K562 (cell line): Measurements from ENCODE around the gene RHEBL1. TPM values are rescaled to one million over a fixed set of nuclear protein-coding genes. Genes with fewer than 3 reads are reported as not detected.

Experiments used
- ATF7 ChIP-seq: fragments of 450-650 bp; IDR thresholded peaks from 2 replicates; pipeline ENCODE4 v1.7.1; 2014; ENCODE audit warnings: mild to moderate bottlenecking, moderate library complexity
- CAMTA2 ChIP-seq: fragments of 250-450 bp; sonication (Bioruptor Pico); conservative IDR thresholded peaks from 2 replicates; pipeline ENCODE4 v1.5.1; 2022
- CBFB ChIP-seq: sonication (generic); formaldehyde crosslinking; IDR thresholded peaks from 2 replicates; pipeline ENCODE4 v1.4.0; 2020; ENCODE audit warnings: mild to moderate bottlenecking, missing genetic modification reagents
- MAZ ChIP-seq, 2 experiments: fragments of 450-650 bp in 1 of 2; sonication (generic) in 1 of 2; formaldehyde crosslinking; IDR thresholded peaks in 1 of 2; conservative IDR thresholded peaks in 1 of 2; 2 replicates each; pipeline versions ENCODE4 v1.4.0 to v1.5.0; 2020; ENCODE audit warnings: mild to moderate bottlenecking in 1 of 2, missing genetic modification reagents in 1 of 2
- TEAD1 ChIP-seq, 2 experiments: fragments of 450-650 bp in 1 of 2; sonication (generic) in 1 of 2; formaldehyde crosslinking; IDR thresholded peaks; 2 replicates each; pipeline versions ENCODE4 v1.4.0 to v1.8.0; 2020 to 2022; ENCODE audit warnings: mild to moderate bottlenecking in 2 of 2, missing genetic modification reagents in 1 of 2
- XRCC5 ChIP-seq: fragments of 200-400 bp; formaldehyde crosslinking; IDR thresholded peaks from 2 replicates; pipeline ENCODE4 v1.6.1; 2017; ENCODE audit warnings: low read depth, mild to moderate bottlenecking, low read length
- ZNF175 ChIP-seq: fragments of 200-800 bp; sonication (Bioruptor generic); IDR thresholded peaks from 2 replicates; pipeline ENCODE4 v1.6.1; 2016; ENCODE audit warnings: low read depth, mild to moderate bottlenecking, missing genetic modification characterization, missing compliant biosample characterization
- ZNF212 ChIP-seq: fragments of 450-650 bp; formaldehyde crosslinking; IDR thresholded peaks from 2 replicates; pipeline ENCODE4 v1.4.0; 2020; ENCODE audit warnings: mild to moderate bottlenecking
- polyA plus RNA-seq, 8 experiments: library from polyadenylated mRNA; depleted of rRNA in 4 of 8; stranded (reverse) in 5 of 8; unstranded in 3 of 8; fragments of >200 nt; fragmentation: Nextera tagmentation in 2 of 8; fragmentation: Illumina TruSeq in 1 of 8; extraction: Ambion mirVana in 2 of 8; extraction: Trizol in 1 of 8; gene quantifications; 2 replicates each; pipeline versions ENCODE4 v1.2.1 to v1.2.3, GENCODE V29; 2011 to 2014; ENCODE audit warnings: inconsistent platforms in 1 of 8, missing spikeins in 1 of 8
- total RNA-seq, 7 experiments: library from RNA; depleted of rRNA in 6 of 7; stranded (reverse); fragments of >200 nt in 6 of 7; fragmentation: Illumina TruSeq in 2 of 7; extraction: Trizol in 2 of 7; gene quantifications; 2 replicates each; pipeline versions ENCODE4 v1.2.1 to v1.2.3, GENCODE V29; 2011 to 2021; ENCODE audit warnings: low replicate concordance in 1 of 7
- TF ChIP-seq, protein P1 (sequence below): fragments of 450-650 bp; formaldehyde crosslinking; IDR thresholded peaks from 2 replicates; pipeline ENCODE4 v1.4.0; 2020; ENCODE audit warnings: mild to moderate bottlenecking, moderate library complexity
- TF ChIP-seq, protein P2 (sequence below): IDR thresholded peaks from 2 replicates; pipeline ENCODE4 v1.6.1; 2011; ENCODE audit warnings: borderline replicate concordance, low read depth, mild to moderate bottlenecking, moderate library complexity, low read length; ENCODE audit not compliant: insufficient read depth, poor library complexity, severe bottlenecking
- TF ChIP-seq, protein P3 (sequence below), 3 experiments: fragments of 200-800 bp in 1 of 3; fragments of 250-450 bp in 1 of 3; fragments of 450-650 bp in 1 of 3; sonication (Bioruptor Pico) in 1 of 3; sonication (Bioruptor generic) in 1 of 3; formaldehyde crosslinking in 1 of 3; IDR thresholded peaks; 2 replicates each; pipeline versions ENCODE4 v1.6.1 to v1.8.0; 2016 to 2022; ENCODE audit warnings: mild to moderate bottlenecking in 2 of 3, missing genetic modification characterization in 2 of 3, missing compliant biosample characterization in 1 of 3, moderate library complexity in 1 of 3
- TF ChIP-seq, protein P4 (sequence below): fragments of 450-650 bp; IDR thresholded peaks from 2 replicates; pipeline ENCODE4 v1.6.1; 2018; ENCODE audit not compliant: partially characterized antibody
- TF ChIP-seq, protein P5 (sequence below): sonication (generic); formaldehyde crosslinking; IDR thresholded peaks from 2 replicates; pipeline ENCODE4 v1.8.0; 2022; ENCODE audit warnings: mild to moderate bottlenecking, missing genetic modification reagents

The RHEBL1 gene
- total and polyA plus RNA-seq, 9 of the 15 experiments (the other 6 are each of a cell fraction or from before 2014, with no cell fraction given): 4.3 to 36.1 (median 8.2) TPM

DNA sequence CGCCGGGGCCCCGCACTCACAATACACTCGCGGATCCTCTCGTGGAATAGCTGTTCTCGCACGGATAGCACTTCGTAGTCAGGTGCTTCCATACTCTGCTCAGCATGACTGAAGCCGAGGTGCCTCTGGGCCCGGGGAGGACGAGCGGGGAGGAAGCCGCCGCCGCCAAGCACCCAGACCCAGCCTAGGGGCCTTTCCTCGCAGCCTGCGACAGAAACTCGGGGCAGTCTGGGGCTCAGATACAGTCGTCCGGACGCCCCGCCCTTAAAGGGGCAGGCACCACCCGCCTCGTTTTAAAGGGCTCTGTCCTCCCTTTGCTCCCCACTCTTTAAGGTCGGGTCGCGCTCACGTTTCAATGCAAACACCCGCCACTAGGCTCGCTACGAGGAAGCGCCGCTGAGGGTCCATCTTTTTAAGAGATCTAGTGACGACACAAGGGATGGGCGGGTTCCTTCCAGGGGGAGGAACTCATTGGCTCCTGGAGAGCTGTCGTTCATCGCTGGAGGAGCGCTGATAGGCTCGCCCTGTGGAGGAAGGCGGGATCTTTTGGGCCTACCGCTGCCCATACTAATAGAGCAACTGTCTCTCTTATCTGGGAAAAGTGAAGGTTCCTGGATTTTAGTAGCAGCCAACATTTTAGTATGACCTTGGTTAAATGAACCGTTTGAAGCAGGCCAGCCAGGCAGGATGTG is 40.8 kb upstream of the RHEBL1 start, which contains the start of gene LMBR1L (continued):
- TF ChIP-seq XRCC5: 0 out of 2 replicates have a peak, but pooled peaks have one; percentile 66
- no peak for TF ChIP-seq ZNF175 (CRISPR knock-in tag)
- TF ChIP-seq ZNF212 (CRISPR knock-in tag): no peak
- TF ChIP-seq CAMTA2: no peak
- TF ChIP-seq, protein P1, sequence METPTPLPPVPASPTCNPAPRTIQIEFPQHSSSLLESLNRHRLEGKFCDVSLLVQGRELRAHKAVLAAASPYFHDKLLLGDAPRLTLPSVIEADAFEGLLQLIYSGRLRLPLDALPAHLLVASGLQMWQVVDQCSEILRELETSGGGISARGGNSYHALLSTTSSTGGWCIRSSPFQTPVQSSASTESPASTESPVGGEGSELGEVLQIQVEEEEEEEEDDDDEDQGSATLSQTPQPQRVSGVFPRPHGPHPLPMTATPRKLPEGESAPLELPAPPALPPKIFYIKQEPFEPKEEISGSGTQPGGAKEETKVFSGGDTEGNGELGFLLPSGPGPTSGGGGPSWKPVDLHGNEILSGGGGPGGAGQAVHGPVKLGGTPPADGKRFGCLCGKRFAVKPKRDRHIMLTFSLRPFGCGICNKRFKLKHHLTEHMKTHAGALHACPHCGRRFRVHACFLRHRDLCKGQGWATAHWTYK (CRISPR knock-in tag): 0 out of 2 replicates have a peak, but pooled peaks have one; percentile 49
- TF ChIP-seq, protein P2, sequence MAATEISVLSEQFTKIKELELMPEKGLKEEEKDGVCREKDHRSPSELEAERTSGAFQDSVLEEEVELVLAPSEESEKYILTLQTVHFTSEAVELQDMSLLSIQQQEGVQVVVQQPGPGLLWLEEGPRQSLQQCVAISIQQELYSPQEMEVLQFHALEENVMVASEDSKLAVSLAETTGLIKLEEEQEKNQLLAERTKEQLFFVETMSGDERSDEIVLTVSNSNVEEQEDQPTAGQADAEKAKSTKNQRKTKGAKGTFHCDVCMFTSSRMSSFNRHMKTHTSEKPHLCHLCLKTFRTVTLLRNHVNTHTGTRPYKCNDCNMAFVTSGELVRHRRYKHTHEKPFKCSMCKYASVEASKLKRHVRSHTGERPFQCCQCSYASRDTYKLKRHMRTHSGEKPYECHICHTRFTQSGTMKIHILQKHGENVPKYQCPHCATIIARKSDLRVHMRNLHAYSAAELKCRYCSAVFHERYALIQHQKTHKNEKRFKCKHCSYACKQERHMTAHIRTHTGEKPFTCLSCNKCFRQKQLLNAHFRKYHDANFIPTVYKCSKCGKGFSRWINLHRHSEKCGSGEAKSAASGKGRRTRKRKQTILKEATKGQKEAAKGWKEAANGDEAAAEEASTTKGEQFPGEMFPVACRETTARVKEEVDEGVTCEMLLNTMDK: peak; percentile 46
- TF ChIP-seq, protein P3, sequence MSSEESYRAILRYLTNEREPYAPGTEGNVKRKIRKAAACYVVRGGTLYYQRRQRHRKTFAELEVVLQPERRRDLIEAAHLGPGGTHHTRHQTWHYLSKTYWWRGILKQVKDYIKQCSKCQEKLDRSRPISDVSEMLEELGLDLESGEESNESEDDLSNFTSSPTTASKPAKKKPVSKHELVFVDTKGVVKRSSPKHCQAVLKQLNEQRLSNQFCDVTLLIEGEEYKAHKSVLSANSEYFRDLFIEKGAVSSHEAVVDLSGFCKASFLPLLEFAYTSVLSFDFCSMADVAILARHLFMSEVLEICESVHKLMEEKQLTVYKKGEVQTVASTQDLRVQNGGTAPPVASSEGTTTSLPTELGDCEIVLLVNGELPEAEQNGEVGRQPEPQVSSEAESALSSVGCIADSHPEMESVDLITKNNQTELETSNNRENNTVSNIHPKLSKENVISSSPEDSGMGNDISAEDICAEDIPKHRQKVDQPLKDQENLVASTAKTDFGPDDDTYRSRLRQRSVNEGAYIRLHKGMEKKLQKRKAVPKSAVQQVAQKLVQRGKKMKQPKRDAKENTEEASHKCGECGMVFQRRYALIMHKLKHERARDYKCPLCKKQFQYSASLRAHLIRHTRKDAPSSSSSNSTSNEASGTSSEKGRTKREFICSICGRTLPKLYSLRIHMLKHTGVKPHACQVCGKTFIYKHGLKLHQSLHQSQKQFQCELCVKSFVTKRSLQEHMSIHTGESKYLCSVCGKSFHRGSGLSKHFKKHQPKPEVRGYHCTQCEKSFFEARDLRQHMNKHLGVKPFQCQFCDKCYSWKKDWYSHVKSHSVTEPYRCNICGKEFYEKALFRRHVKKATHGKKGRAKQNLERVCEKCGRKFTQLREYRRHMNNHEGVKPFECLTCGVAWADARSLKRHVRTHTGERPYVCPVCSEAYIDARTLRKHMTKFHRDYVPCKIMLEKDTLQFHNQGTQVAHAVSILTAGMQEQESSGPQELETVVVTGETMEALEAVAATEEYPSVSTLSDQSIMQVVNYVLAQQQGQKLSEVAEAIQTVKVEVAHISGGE (CRISPR knock-in tag; IDR thresholded peaks at IDR 0.05): no peak
- TF ChIP-seq, protein P4, sequence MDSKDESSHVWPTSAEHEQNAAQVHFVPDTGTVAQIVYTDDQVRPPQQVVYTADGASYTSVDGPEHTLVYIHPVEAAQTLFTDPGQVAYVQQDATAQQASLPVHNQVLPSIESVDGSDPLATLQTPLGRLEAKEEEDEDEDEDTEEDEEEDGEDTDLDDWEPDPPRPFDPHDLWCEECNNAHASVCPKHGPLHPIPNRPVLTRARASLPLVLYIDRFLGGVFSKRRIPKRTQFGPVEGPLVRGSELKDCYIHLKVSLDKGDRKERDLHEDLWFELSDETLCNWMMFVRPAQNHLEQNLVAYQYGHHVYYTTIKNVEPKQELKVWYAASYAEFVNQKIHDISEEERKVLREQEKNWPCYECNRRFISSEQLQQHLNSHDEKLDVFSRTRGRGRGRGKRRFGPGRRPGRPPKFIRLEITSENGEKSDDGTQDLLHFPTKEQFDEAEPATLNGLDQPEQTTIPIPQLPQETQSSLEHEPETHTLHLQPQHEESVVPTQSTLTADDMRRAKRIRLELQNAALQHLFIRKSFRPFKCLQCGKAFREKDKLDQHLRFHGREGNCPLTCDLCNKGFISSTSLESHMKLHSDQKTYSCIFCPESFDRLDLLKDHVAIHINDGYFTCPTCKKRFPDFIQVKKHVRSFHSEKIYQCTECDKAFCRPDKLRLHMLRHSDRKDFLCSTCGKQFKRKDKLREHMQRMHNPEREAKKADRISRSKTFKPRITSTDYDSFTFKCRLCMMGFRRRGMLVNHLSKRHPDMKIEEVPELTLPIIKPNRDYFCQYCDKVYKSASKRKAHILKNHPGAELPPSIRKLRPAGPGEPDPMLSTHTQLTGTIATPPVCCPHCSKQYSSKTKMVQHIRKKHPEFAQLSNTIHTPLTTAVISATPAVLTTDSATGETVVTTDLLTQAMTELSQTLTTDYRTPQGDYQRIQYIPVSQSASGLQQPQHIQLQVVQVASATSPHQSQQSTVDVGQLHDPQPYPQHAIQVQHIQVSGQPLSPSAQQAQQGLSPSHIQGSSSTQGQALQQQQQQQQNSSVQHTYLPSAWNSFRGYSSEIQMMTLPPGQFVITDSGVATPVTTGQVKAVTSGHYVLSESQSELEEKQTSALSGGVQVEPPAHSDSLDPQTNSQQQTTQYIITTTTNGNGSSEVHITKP: peak; percentile 8
- TF ChIP-seq ATF7: peak; percentile 86
- peak; percentile 56 to 87; a peak in 2 of 4 replicates for TF ChIP-seq MAZ (CRISPR knock-in tag; conservative IDR thresholded peaks at IDR 0.05 in 1 of 2, IDR thresholded peaks at IDR 0.05 in 1 of 2)
- no peak for TF ChIP-seq CBFB (CRISPR knock-in tag)
- TF ChIP-seq, protein P5, sequence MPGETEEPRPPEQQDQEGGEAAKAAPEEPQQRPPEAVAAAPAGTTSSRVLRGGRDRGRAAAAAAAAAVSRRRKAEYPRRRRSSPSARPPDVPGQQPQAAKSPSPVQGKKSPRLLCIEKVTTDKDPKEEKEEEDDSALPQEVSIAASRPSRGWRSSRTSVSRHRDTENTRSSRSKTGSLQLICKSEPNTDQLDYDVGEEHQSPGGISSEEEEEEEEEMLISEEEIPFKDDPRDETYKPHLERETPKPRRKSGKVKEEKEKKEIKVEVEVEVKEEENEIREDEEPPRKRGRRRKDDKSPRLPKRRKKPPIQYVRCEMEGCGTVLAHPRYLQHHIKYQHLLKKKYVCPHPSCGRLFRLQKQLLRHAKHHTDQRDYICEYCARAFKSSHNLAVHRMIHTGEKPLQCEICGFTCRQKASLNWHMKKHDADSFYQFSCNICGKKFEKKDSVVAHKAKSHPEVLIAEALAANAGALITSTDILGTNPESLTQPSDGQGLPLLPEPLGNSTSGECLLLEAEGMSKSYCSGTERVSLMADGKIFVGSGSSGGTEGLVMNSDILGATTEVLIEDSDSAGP (CRISPR knock-in tag): peak; percentile 95
- TF ChIP-seq TEAD1 (CRISPR knock-in tag; IDR thresholded peaks at IDR 0.05): peak in 1 of 2 experiments; percentile 22; a peak in 1 of 4 replicates
